GM23248 (cell line): Measurements from ENCODE around the gene ELFN1. TPM values are rescaled to one million over a fixed set of nuclear protein-coding genes. Genes with fewer than 3 reads are reported as not detected.

Source experiments
- DNase-seq: peaks from one replicate; pipeline ENCODE4 v3.0.0-alpha.2; 2015
- H2AFZ ChIP-seq: fragments of 200-600 bp; sonication (generic); 2 replicates; pipeline ENCODE4 v1.6.1; 2016; ENCODE audit warnings: antibody characterized with exemption
- H3F3A ChIP-seq: fragments of 200-600 bp; sonication (generic); 2 replicates; pipeline ENCODE4 v1.6.1; 2016; ENCODE audit warnings: mild to moderate bottlenecking, antibody characterized with exemption, mixed run types; ENCODE audit not compliant: insufficient read depth
- H3K27ac ChIP-seq: fragments of 200-600 bp; sonication (generic); 2 replicates; pipeline ENCODE4 v1.5.1; 2016; ENCODE audit warnings: mild to moderate bottlenecking
- H3K27me3 ChIP-seq: fragments of 200-600 bp; sonication (generic); replicated peaks from 2 replicates; pipeline ENCODE4 v1.6.1; 2016; ENCODE audit warnings: mild to moderate bottlenecking; ENCODE audit not compliant: insufficient read depth
- H3K36me3 ChIP-seq: fragments of 200-600 bp; sonication (generic); 2 replicates; pipeline ENCODE4 v1.6.1; 2016; ENCODE audit warnings: low read depth, mild to moderate bottlenecking
- H3K4me1 ChIP-seq: fragments of 200-600 bp; sonication (generic); 2 replicates; pipeline ENCODE4 v1.6.1; 2016; ENCODE audit warnings: mild to moderate bottlenecking; ENCODE audit not compliant: insufficient read depth
- H3K4me2 ChIP-seq: fragments of 200-600 bp; sonication (generic); one replicate; pipeline ENCODE4 v1.6.1; 2016; ENCODE audit warnings: mild to moderate bottlenecking; ENCODE audit not compliant: unreplicated experiment
- H3K4me3 ChIP-seq: fragments of 200-600 bp; sonication (generic); 2 replicates; pipeline ENCODE4 v1.5.1; 2016; ENCODE audit warnings: mild to moderate bottlenecking
- H3K79me2 ChIP-seq: fragments of 200-600 bp; sonication (generic); 2 replicates; pipeline ENCODE4 v1.6.1; 2016; ENCODE audit warnings: mild to moderate bottlenecking; ENCODE audit not compliant: insufficient read depth
- H3K9ac ChIP-seq: fragments of 200-600 bp; sonication (generic); 2 replicates; pipeline ENCODE4 v1.6.1; 2016; ENCODE audit warnings: mild to moderate bottlenecking
- H3K9me2 ChIP-seq: fragments of 200-600 bp; sonication (generic); 2 replicates; pipeline ENCODE4 v1.6.1; 2016; ENCODE audit warnings: mixed run types, mild to moderate bottlenecking, moderate library complexity; ENCODE audit not compliant: insufficient read depth
- H3K9me3 ChIP-seq: fragments of 200-600 bp; sonication (generic); one replicate; pipeline ENCODE4 v1.6.1; 2017; ENCODE audit warnings: low read depth
- H4K20me1 ChIP-seq: fragments of 200-600 bp; sonication (generic); 2 replicates; pipeline ENCODE4 v1.6.0; 2016; ENCODE audit not compliant: insufficient read depth
- EZH2 ChIP-seq: fragments of 200-600 bp; sonication (generic); IDR thresholded peaks from 2 replicates; pipeline ENCODE4 v1.6.1; 2018; ENCODE audit warnings: antibody characterized with exemption, mild to moderate bottlenecking; ENCODE audit not compliant: insufficient read depth, poor library complexity, severe bottlenecking
- EZH2phosphoT487 ChIP-seq: fragments of 200-600 bp; sonication (generic); IDR thresholded peaks from 2 replicates; pipeline ENCODE4 v1.6.1; 2018; ENCODE audit warnings: antibody characterized with exemption, moderate library complexity, mild to moderate bottlenecking, low read depth; ENCODE audit not compliant: insufficient read depth
- WGBS, 2 experiments: methylation state at CpG; one replicate each; pipeline ENCODE4 v1.1.6; 2015 to 2017; ENCODE audit warnings: low lambda C conversion rate in 2 of 2, low coverage in 1 of 2; ENCODE audit errors: missing lambda C conversion rate in 2 of 2; 5-methylcytosine and 5-hydroxymethylcytosine counted together
- in situ Hi-C: fragments of 300-500 bp; cut with MboI; formaldehyde crosslinking; loops from 2 replicates; pipeline ENCODE4 v1.15.0; 2020
- polyA plus RNA-seq: library from polyadenylated mRNA; unstranded; fragments of >200 nt; fragmentation: Nextera tagmentation; extraction: Ambion mirVana; gene quantifications from 2 replicates; pipeline ENCODE4 v1.2.1, GENCODE V29; 2016
- total RNA-seq: library from RNA; depleted of rRNA; stranded (reverse); fragments of >200 nt; shearing (Covaris generic); gene quantifications from 2 replicates; pipeline ENCODE4 v1.2.3, GENCODE V29; 2014

ELFN1 gene
- total and polyA plus RNA-seq, 2 experiments from 2014 or later: 0.13 to 6.2 TPM

DNA sequence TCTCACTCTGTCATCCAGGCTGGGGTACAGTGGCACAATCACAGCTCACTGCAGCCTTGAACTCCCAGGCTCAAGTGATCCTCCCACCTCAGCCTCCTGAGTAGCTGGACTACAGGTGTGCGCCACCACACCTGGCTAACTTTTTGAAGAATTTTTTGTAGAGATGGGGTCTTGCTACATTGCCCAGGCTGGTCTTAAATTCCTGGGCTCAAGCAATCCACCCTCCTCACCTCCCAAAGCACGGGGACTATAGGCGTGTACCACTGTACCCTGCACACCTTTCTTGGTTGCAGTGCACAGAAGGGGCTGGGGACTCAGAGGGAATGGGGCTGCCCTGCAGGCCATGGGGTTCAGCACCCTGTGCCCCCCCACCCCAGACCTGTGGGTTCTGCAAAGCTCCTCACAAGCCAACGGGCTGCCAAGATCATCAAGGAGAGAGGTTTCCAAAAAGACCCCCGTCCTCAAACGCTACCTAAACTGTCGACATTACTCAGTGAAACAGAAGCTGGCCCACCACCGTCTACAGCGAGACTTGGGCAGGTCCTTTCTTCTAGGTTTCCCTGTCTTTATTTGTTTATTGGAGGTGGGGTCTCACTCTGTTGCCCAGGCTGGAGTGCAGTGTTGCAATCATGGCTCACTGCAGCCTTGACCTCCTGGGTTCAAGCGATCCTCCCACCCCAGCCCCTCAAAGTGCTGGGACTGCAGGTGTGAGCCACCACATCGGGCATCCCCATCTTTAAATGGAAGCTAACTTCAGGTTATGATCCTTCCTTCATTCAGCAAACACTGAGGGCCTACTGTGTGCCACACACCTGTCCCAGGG lies 26.6 kb upstream of the ELFN1 start:
- Histone ChIP-seq H3K4me1 (no peaks in the 10 kb centered on the region), H3K36me3 (no peaks in the 10 kb centered on the region), H3K4me3 (no peak overlapping the region), H3K4me2 (no peak overlapping the region), H3K79me2 (no peaks in the 10 kb centered on the region), H4K20me1 (no peaks in the 10 kb centered on the region), H3K27me3 (peaks cover 27% of the 10 kb centered on the region), H3K9me2 (no peaks in the 10 kb centered on the region), H3K9me3 (no peaks in the 10 kb centered on the region), H3K9ac (no peak overlapping the region), H3F3A (no peaks in the 10 kb centered on the region), H3K27ac (no peak overlapping the region), H2AFZ (no peak overlapping the region)
- TF ChIP-seq EZH2 (no peak), EZH2phosphoT487 (no peak)
- in situ Hi-C loops: no loop called here
- no peak for DNase-seq
- WGBS, 2 experiments: 71 to 76% methylated on average over 11 of the region's 11 CpGs

DNA sequence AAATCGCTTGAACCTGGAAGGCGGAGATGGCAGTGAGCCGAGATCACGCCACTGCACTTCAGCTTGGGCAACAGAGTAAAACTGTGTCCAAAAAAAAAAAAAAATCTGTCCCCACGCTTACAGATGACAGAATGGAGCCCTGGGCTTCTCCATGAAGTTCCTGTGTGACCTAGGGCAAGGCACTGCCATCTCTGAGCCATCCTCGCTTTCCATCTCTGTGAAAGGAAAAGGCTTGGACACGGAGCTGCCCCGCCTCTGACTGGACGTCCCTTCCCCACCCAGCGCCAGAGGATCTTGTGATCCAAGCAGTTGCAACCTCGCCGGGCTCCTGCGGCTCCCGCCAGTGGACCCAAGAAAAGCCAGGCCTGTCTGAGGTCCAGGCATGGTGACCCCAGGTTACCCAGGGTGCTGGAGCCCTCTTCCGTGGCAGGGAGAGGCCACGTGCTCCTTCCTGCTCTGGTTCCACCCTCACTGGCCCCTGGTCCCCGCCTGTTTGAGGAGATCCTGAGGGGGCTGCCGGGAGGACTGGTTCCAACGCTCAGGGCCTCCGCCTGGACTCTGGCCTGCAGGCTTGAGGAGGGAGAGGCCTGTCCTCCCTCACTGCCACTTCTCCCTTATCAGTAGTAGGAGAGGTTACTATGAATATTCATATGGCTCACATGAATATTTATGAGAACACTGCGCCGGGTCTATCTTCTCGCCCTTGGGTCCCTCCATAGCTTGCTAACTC lies 25.6 kb upstream of the ELFN1 start:
- no peak for DNase-seq
- H3K4me2 ChIP-seq: no peak overlapping the region
- H3K27me3 ChIP-seq: peaks cover 27% of the 10 kb centered on the region
- no peaks in the 10 kb centered on the region for H3K9me3 ChIP-seq
- H2AFZ ChIP-seq: no peak overlapping the region
- H3F3A ChIP-seq: no peaks in the 10 kb centered on the region
- TF ChIP-seq EZH2phosphoT487 (no peak), EZH2 (no peak)
- no peak overlapping the region for H3K4me3 ChIP-seq
- no peaks in the 10 kb centered on the region for H3K79me2 ChIP-seq
- H3K36me3 ChIP-seq: no peaks in the 10 kb centered on the region
- in situ Hi-C loops: no loop called here
- no peak overlapping the region for H3K27ac ChIP-seq
- no peak overlapping the region for H3K9ac ChIP-seq
- 67 to 69% methylated on average over 23 of the region's 23 CpGs for WGBS, 2 experiments
- no peaks in the 10 kb centered on the region for H3K4me1 ChIP-seq
- no peaks in the 10 kb centered on the region for H4K20me1 ChIP-seq
- no peaks in the 10 kb centered on the region for H3K9me2 ChIP-seq

DNA sequence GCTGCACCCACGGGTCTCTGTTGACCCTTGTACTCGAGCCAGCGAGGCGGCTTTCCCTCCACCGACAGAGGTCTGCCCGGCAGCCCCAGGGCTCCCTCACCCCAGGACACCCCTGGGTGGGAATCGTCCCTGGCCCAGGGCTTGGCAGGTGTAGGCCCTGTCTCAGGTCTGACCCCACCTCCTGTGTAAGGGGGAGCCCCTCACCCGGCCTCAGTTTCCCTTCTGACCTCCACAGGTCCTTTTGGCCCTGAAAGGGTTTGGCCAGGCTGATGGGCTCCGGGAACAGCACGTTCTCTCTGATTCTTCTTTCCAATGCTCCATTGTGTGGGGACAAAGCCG lies 25.0 kb upstream of the ELFN1 start:
- in situ Hi-C loops: no loop called here

DNA sequence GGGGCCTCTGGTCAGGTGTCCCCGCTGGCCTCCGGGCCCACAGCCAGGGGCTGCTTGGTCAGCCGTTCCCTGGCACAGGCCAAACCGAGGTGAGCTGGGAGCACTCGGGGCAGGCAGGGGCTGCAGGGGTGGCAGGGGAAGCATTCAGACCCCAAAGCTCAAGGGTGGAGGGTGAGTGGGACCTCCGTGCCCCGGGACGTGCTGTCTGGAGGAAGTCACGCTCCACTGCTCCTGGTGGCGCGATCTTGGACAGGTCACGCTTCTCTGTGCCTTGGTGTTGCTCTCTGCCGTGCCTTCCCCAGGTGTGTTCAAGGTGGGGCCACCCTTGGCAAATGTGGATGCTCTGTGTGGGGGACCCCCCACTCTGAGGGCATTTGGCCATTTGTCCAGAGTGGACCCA lies 24.6 kb upstream of the ELFN1 start:
- Histone ChIP-seq H3K27me3 (peaks cover 27% of the 10 kb centered on the region), H3K9ac (no peak overlapping the region), H4K20me1 (no peaks in the 10 kb centered on the region), H3K4me2 (no peak overlapping the region), H3K9me3 (no peaks in the 10 kb centered on the region), H3K4me1 (no peaks in the 10 kb centered on the region), H3K4me3 (no peak overlapping the region), H3K79me2 (no peaks in the 10 kb centered on the region), H3K36me3 (no peaks in the 10 kb centered on the region), H3K27ac (no peak overlapping the region), H3K9me2 (no peaks in the 10 kb centered on the region), H3F3A (no peaks in the 10 kb centered on the region), H2AFZ (no peak overlapping the region)
- DNase-seq: no peak
- in situ Hi-C loops: no loop called here
- TF ChIP-seq EZH2 (no peak), EZH2phosphoT487 (no peak)
- WGBS, 2 experiments: 85 to 88% methylated on average over 13 of the region's 13 CpGs

More for the DNA sequence above, 25.0 kb upstream of the ELFN1 start:
- Histone ChIP-seq H3F3A (no peaks in the 10 kb centered on the region), H4K20me1 (no peaks in the 10 kb centered on the region), H3K4me2 (no peak overlapping the region), H3K27ac (no peak overlapping the region), H2AFZ (no peak overlapping the region), H3K4me1 (no peaks in the 10 kb centered on the region), H3K36me3 (no peaks in the 10 kb centered on the region), H3K9ac (no peak overlapping the region), H3K9me3 (no peaks in the 10 kb centered on the region), H3K79me2 (no peaks in the 10 kb centered on the region), H3K27me3 (peaks cover 27% of the 10 kb centered on the region), H3K4me3 (no peak overlapping the region), H3K9me2 (no peaks in the 10 kb centered on the region)
- no peak for DNase-seq
- WGBS, 2 experiments: 56 to 60% methylated on average over 11 of the region's 11 CpGs
- TF ChIP-seq EZH2 (no peak), EZH2phosphoT487 (no peak)
